Measurements from ENCODE around the gene RASA3.

DNA sequence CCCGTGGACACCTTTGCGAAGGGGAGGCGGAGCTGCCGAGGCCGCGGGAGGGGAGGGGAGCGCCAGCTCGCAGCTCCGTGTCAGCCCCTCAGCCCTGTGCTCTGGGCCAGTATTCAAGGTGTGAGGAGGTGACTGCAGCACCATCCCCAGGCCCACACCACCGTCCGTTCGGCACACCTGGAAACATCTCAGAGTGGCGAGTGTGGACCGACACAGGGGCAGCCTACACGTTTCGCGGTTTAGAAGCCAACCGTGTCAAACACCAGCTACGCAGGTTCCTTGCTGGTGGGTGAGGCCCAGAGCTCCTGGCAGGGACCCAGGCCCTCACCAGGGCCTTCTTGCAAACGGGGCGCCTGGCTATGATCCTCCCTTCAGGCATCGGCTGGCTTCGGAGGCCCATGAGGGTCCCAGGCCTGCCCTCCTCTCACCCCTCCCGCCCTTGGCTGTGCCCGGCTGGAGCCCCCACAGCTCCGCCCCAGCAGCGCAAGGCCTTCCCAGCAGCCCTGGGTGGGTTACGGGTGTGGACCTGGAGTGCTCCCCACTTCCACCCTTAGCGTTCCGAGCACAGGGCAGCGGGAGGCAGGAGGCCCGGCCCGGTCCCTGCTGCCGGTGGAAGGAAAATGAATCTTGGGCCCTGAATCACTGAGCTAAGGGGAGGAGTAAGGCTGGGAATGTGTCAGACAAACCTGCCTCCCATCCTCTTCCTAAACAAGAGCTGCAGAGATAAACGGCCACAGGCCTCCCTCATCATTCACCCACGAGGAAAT is 159.8 kb downstream of the RASA3 start:
- TF ChIP-seq, protein P1, sequence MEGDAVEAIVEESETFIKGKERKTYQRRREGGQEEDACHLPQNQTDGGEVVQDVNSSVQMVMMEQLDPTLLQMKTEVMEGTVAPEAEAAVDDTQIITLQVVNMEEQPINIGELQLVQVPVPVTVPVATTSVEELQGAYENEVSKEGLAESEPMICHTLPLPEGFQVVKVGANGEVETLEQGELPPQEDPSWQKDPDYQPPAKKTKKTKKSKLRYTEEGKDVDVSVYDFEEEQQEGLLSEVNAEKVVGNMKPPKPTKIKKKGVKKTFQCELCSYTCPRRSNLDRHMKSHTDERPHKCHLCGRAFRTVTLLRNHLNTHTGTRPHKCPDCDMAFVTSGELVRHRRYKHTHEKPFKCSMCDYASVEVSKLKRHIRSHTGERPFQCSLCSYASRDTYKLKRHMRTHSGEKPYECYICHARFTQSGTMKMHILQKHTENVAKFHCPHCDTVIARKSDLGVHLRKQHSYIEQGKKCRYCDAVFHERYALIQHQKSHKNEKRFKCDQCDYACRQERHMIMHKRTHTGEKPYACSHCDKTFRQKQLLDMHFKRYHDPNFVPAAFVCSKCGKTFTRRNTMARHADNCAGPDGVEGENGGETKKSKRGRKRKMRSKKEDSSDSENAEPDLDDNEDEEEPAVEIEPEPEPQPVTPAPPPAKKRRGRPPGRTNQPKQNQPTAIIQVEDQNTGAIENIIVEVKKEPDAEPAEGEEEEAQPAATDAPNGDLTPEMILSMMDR (IDR thresholded peaks at IDR 0.05), result no peak
- TF ChIP-seq POLR2A (IDR thresholded peaks at IDR 0.05), result no peak

Data from transverse colon (tissue), 3 donors.